GM21723 (cell line): ENCODE results near the gene COL8A1.

Experiments
- ATAC-seq: cut with Tn5 transposase; IDR thresholded peaks from one replicate; pipeline ENCODE4 v1.9.1; 2021; ENCODE audit warnings: mild to moderate bottlenecking, moderate library complexity; ENCODE audit not compliant: unreplicated experiment

The COL8A1 gene

GRCh38 chr3:99753268-99753975 is 115.0 kb downstream of the COL8A1 start:
- peak; percentile 91 for ATAC-seq

- ATAC-seq, result no peak
Observed at GRCh38 chr3:99755831-99756230, 117.4 kb downstream of the COL8A1 start.

- no peak for ATAC-seq
Observed at GRCh38 chr3:99757966-99758365, 119.6 kb downstream of the COL8A1 start.

- no peak for ATAC-seq
Observed at GRCh38 chr3:99758502-99759177, 120.2 kb downstream of the COL8A1 start.

GRCh38 chr3:99760031-99760430 is 121.6 kb downstream of the COL8A1 start:
- no peak for ATAC-seq

- no peak for ATAC-seq
Observed at GRCh38 chr3:99760629-99761028, 122.2 kb downstream of the COL8A1 start.

- no peak for ATAC-seq
Observed at GRCh38 chr3:99761415-99762165, 123.2 kb downstream of the COL8A1 start.

GRCh38 chr3:99762901-99763300 is 124.5 kb downstream of the COL8A1 start:
- no peak for ATAC-seq

- no peak for ATAC-seq
Observed at GRCh38 chr3:99764377-99764776, 126.0 kb downstream of the COL8A1 start.

- no peak for ATAC-seq
Observed at GRCh38 chr3:99765042-99765942, 126.9 kb downstream of the COL8A1 start.

- no peak for ATAC-seq
Observed at GRCh38 chr3:99767291-99767690, 128.9 kb downstream of the COL8A1 start.

- no peak for ATAC-seq
Observed at GRCh38 chr3:99768126-99768525, 129.7 kb downstream of the COL8A1 start.

- no peak for ATAC-seq
Observed at GRCh38 chr3:99768808-99769501, 130.6 kb downstream of the COL8A1 start.

GRCh38 chr3:99772171-99772570 is 133.8 kb downstream of the COL8A1 start:
- ATAC-seq, result no peak

GRCh38 chr3:99772671-99773070 is 134.3 kb downstream of the COL8A1 start:
- no peak for ATAC-seq

GRCh38 chr3:99774467-99774866 is 136.1 kb downstream of the COL8A1 start:
- peak; percentile 95 for ATAC-seq

GRCh38 chr3:99776516-99777209 is 138.3 kb downstream of the COL8A1 start:
- no peak for ATAC-seq

GRCh38 chr3:99777210-99777549 is 138.8 kb downstream of the COL8A1 start:
- ATAC-seq, result no peak

GRCh38 chr3:99777708-99778107 is 139.3 kb downstream of the COL8A1 start:
- no peak for ATAC-seq

GRCh38 chr3:99780749-99781148 is 142.4 kb downstream of the COL8A1 start:
- ATAC-seq, result no peak
